ENCODE data around the gene SOS1. TPM values are rescaled to one million over a fixed set of nuclear protein-coding genes. Genes with fewer than 3 reads are reported as not detected.

SOS1 gene
- total and polyA plus RNA-seq, 2 of the 13 experiments (the other 11 are each of a cell fraction or from before 2014, with no cell fraction given): 20.8 to 60.4 TPM

DNA sequence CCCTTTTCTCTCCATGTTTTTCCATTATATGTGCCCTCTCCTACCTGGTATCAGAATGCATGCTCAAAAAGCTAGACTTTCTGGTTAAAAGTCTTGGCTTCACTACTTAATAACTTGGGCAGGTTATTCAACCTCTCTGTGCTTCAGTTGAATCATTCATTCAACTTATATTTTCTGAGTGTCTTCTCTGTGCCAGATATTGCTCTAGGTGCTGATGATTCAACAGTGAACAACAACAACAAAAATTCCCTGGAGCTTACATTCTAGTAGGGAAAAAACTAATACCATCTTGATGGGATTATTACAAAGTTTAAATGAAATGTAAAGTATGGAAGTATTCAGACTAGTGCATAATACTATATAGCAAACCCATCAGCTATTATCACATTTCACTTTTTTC is 55.2 kb downstream of the SOS1 start (continued):
- TF ChIP-seq PTBP1 (IDR thresholded peaks at IDR 0.05; ENCODE audit: low read depth, low read length, poor library complexity, severe bottlenecking) (no peak), HCFC1 (IDR thresholded peaks at IDR 0.05; ENCODE audit: low read depth, low read length) (no peak)

- FAIRE-seq (no peak), ATAC-seq (no peak), DNase-seq (ENCODE audit: low spot score) (no peak)
- H4K20me1 ChIP-seq (ENCODE audit: insufficient read depth, low read length): peaks cover 9% of the 10 kb centered on the region; the same call in 1 of the 2 replicates
- intact Hi-C loops (cut with micrococcal nuclease; ENCODE audit: unreplicated experiment): no loop called here
- TF ChIP-seq NR2C2 (CRISPR knock-in tag; IDR thresholded peaks at IDR 0.05; ENCODE audit: borderline replicate concordance): no peak
- no peak for TF ChIP-seq ZNF180 (CRISPR knock-in tag; IDR thresholded peaks at IDR 0.05; ENCODE audit: borderline replicate concordance, low read depth)
- no peak for TF ChIP-seq REST (IDR thresholded peaks at IDR 0.05; ENCODE audit: borderline replicate concordance in 1 of 2, low read depth in 1 of 2, low read length in 2 of 2)
- no peak for TF ChIP-seq RARG (CRISPR knock-in tag; IDR thresholded peaks at IDR 0.05; ENCODE audit: low read depth)
- no peak for TF ChIP-seq CBX1 (IDR thresholded peaks at IDR 0.05; ENCODE audit: low read depth)
- TF ChIP-seq ZNF496 (CRISPR knock-in tag; IDR thresholded peaks at IDR 0.05; ENCODE audit: insufficient replicate concordance): no peak
- TF ChIP-seq, protein P1, sequence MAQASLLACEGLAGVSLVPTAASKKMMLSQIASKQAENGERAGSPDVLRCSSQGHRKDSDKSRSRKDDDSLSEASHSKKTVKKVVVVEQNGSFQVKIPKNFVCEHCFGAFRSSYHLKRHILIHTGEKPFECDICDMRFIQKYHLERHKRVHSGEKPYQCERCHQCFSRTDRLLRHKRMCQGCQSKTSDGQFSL (CRISPR knock-in tag; IDR thresholded peaks at IDR 0.05): no peak
- no peak for TF ChIP-seq ZNF678 (CRISPR knock-in tag; IDR thresholded peaks at IDR 0.05)
- no peaks in the 10 kb centered on the region for H3K4me1 ChIP-seq (ENCODE audit: insufficient read depth, low read length)
- H3K79me2 ChIP-seq (ENCODE audit: insufficient read depth, low read length): peaks cover 4% of the 10 kb centered on the region
- BruUV-seq (replicated peaks): no TSS peak
- WGBS (ENCODE audit: low lambda C conversion rate): 94% methylated on average over 6 of the region's 6 CpGs
- no peaks in the 10 kb centered on the region for H3K9me3 ChIP-seq (ENCODE audit: low read length)
- in situ Hi-C loops (cut with HindIII; ENCODE audit: extremely low pct_ligation_motif_present, low pct_unique_long_range_greater_than_20kb): loop anchor here (10.0 kb wide), 1 partner anchor 52 kb away; no protein-coding TSS in a partner anchor
- no peak overlapping the region for H3K27ac ChIP-seq (ENCODE audit: extremely low read length, insufficient read depth, low read length)
- H3K36me3 ChIP-seq (replicated peaks in 1 of 2; ENCODE audit: control insufficient read depth in 1 of 2, insufficient read depth in 2 of 2, low read length in 2 of 2): peaks cover 6 to 35% of the 10 kb centered on the region in 2 experiments; a peak in 4 of 5 replicates
- no peak overlapping the region for H3K9ac ChIP-seq (ENCODE audit: insufficient read depth, low read depth, low read length)
- CTCF ChIA-PET (ENCODE audit: low intra/inter-chr PET ratio, low total read pairs): interaction anchor here (5.5 kb wide), 1 partner anchor 167 kb away, joined by 109 read pairs; no protein-coding TSS in a partner anchor
- H3K4me3 ChIP-seq (replicated peaks in 1 of 3; ENCODE audit: insufficient read depth in 1 of 3, low read depth in 2 of 3, low read length in 3 of 3): no peak overlapping the region
- POLR2A ChIA-PET: interaction anchor here (1.1 kb wide), 1 partner anchor 60 kb away, joined by 3 read pairs; no protein-coding TSS in a partner anchor
- H3K4me2 ChIP-seq (ENCODE audit: low read depth, low read length): no peak overlapping the region
- H2AFZ ChIP-seq (ENCODE audit: low read length): no peak overlapping the region
- no peaks in the 10 kb centered on the region for H3K27me3 ChIP-seq (ENCODE audit: control insufficient read depth in 1 of 2, insufficient read depth in 2 of 2, low read length in 2 of 2)
Observed at GRCh38 chr2:39062320-39062719, 58.5 kb downstream of the SOS1 start.

Data from HepG2 (cell line).